Measurements from ENCODE around the gene RFK.
"Not testable (repeated sequence)": the region's sequence is repeated elsewhere in the genome, so short reads cannot be mapped to it uniquely, and the experiment has no call there.

Gene RFK

DNA sequence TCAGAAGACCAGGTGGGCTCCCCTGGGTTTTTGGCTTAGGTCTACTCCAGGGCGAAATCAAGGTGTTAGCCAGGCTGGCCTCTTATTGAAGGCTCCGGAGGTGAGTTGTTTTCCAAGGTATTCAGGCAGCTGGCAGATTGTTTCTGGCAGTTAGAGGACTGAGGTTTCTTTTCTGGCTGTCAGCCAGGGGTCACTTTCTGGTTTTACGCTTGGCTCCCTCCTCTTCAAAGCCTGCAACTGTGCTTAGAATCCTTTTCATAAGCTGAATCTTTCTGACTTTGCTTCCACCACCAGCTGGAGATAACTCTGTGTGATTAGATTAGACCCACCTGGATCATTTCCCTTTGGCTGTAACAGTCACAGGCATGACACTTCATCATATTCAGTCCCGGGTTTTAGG is 24.6 kb downstream of the RFK start:
- DNase-seq, result no peak

DNA sequence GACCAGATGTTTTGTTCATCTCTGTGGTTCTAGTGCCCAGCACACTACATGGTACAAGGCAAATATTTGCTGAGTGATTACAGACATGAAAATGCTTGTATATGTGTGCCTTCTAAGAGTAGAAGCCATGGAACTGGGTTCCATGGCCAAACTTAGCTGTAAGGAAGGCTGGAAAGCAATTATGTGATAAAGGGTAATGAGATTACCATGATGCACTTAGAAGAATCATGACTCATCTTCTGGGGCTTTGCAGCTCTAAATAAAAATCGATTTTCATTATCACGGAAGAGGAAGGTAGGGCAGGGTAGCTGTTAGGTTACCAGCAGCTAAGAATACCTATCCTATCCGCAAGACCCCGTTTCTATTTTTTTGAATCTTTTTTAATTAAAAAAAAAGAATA is 28.0 kb downstream of the RFK start:
- no peak for DNase-seq

- no peak for DNase-seq
These were observed 29.2 kb downstream of the RFK start for GRCh38 chr9:76365028-76365427.

DNA sequence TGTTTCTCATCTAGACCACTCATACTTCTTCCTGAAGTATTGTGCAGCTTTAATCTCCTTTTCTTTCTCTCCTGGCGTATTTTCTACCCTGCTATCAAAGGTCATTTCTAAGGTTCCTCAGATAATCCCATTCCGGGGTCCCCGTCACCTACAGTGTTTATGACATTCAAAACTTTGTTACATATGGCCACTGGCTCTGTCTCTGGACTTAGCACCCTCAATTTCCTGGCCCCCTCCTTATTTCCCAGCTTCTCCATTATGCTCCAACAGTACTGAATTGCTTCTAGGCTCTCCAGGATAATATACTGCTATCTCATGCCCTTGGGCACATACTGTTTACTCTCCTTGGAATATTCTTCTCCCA is 31.2 kb downstream of the RFK start:
- no peak for DNase-seq

DNA sequence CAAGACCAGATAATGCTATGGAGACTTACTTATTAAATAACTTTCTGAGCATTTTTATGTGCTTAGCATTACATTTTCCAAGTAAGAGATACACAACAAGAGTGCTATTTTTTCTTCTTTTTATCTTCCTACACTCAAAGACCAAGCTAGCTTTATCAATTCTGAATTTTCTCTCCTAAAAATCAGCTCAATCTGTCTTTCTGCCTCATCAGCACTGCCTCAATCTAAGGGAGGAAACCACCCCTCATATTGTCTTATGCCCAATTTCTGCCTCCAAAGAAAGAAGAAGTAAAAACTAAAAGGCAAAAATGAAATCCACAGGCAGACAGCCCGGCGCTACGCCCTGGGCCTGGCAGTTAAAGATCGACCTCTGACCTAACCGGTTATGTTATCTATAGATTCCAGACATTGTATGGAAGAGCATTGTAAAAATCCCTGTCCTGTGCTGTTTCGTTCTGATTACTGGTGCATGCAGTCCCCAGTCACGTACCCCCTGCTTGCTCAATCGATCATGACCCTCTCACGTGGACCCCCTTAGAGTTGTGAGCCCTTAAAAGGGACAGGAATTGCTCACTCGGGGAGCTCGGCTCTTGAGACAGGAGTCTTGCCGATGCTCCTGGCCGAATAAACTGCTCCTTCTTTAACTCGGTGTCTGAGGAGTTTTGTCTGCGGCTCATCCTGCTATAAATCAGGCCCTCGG is 31.7 kb downstream of the RFK start:
- DNase-seq, result not testable (repeated sequence)

GRCh38 chr9:76359766-76360165 is 34.5 kb downstream of the RFK start:
- DNase-seq, result no peak

DNA sequence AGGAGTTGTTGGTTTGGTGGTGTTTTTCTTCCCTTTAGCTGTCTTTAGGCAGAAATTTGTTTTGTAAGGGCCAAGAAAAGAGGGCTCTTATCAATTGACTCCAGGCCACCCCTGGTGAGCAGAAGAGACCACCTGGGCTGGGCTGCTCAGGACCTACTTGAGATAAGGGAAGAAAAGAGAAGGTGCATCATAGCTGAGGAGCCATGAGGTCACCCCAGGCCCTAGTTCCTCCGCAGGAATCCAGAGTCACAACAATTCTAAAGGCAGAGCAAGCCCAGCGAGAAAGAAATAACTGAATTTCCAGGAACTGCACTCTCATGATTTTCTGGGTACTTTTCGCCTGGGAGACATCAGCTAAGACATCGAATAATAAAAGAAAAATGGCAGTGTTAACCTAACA is 34.9 kb downstream of the RFK start:
- DNase-seq, result no peak

- no peak for DNase-seq
These were observed 35.5 kb downstream of the RFK start for GRCh38 chr9:76358628-76359280.

GRCh38 chr9:76357555-76357954 is 36.7 kb downstream of the RFK start:
- no peak for DNase-seq

- DNase-seq, result no peak
These were observed 38.3 kb downstream of the RFK start for GRCh38 chr9:76355886-76356285.

DNA sequence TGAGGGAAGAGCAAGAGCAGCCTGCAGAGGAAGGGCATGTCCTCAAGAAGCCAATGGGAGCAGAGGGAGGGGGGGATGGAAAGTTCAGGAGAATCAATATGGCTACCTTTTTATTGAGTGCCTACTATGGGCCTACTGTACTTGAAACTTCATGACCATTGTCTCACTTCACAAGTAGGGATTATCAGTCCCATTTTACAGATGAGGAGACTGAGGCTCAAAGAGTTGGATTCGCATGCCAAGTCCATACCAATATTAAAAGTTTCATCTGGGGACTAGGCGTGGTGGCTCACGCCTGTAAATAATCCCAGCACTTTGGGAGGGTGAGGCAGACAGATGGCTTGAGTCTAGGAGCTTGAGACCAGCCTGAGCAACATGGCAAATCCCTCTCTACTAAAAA is 40.0 kb downstream of the RFK start:
- DNase-seq, result no peak

DNA sequence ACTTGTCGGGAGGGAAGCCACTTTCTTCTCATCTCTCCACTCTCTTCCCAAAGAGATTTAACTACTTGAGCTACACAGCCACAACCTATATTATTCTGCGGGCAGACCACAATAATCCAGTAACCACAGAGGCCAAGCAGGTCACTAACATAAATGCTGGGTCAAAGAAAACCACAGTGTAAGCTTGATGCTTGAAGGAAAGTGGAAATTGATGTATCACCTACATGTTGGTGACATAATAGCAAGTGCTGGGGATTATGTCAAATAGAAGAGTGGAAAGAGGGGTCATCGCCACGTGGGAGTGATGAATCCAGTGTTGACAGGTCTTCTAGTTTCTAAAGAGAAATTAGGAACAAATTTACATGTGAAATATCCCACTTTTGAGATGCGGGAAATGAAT is 40.9 kb downstream of the RFK start:
- DNase-seq, result no peak

DNA sequence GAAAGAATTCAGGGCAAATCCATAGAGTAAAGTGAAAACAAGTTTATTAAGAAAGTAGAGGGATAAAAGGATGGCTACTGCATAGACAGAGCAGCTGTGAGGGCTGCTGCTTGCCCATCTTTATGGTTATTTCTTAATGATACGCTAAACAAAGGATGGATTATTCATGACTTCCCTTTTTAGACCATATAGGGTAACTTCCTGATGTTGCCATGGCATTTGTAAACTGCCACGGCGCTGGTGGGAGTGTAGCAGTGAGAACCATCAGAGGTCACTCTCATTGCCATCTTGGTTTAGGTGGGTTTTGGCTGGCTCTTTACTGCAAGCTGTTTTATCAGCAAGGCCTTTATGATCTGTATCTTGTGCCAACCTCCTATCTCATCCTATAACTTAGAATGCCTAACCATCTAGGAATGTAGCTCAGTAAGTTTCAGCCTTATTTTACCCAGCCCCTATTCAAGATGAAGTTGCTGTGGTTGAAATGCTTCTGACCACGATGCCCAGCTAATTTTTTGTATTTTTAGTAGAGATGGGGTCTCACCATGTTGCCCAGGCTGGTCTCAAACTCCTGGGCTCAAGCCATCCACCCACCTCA is 42.1 kb downstream of the RFK start:
- no peak for DNase-seq

DNA sequence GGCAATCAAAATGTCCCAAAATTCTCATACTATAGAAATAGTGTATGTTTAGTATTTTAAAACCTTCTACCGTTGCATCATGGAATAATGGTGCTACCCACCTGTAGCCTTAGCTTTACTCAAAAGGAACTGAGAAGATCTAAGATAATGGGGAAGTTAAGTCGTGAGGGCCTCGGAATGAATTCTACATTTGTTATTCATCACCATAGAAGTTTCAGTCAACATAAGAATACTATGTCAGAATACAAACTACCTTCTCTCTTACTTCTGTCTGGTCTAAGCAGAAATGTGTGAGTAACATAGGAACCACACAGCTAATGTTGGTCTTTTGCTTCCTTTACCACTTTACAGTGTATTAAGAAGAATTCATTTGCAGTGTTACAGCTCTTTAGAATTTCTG is 43.2 kb downstream of the RFK start:
- DNase-seq, result no peak

DNA sequence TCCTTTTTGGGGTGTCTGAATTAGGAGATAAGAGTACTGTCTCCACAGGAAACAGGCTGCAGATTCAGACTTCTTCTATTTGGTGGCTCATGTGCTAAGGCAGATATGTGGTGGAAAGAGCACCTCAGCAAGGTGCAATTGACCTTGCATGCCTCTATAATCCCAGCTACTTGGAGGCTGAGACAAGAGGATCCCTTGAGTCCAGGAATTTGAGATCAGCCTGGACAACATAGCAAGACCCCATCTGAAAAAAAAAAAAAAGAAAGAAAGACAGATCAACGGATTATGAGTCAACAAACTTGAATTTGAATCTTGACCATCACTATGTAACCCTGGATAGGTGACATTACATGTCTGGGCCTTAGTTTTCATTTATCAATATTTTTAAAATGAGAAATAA is 44.4 kb downstream of the RFK start:
- DNase-seq, result no peak

DNA sequence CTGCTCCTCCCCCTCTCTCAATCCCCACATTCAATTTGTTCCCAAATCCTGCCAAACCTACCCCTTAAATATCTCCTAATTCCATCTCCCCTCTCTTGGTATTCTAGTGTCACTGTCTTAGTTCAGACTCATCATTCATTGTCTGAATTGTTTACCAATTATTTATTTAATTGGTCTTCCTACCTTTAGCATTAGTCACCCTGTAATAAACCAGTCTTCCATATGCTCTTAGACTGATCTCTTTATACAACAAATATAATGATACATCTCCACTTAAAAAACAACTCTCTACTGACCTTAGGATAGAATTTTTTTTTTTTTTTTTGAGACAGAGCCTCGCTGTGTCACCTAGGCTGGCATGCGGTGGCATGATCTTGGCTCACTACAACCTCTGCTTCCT is 51.4 kb downstream of the RFK start:
- no peak for DNase-seq

- no peak for DNase-seq
These were observed 52.0 kb downstream of the RFK start for GRCh38 chr9:76342201-76342600.

DNA sequence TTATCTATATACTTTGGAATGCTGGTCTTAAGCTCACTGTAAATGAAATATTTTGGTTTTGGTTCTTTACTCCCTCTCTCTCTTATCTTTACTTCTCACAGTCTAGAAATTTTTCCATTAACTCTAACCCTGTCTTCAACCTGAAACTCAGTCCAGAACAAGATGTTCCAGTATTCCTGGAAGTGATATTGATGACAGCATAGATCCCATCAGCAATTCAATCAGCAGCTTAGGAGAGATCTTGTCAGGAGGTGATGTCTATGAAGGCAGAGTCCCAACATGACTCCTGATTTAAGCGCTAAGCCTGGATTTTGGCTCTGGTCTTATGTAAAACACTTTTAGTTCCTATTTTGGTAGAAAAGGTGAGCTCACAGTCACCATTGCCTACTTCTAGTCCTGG is 52.6 kb downstream of the RFK start:
- no peak for DNase-seq

- no peak for DNase-seq
These were observed 55.8 kb downstream of the RFK start for GRCh38 chr9:76338418-76338817.

- DNase-seq, result no peak
These were observed 58.2 kb downstream of the RFK start for GRCh38 chr9:76336027-76336426.
